ENCODE results near the gene PPP1R11.
A peak's percentile ranks its signal among the peaks of the same experiment; 100 is the strongest.

The PPP1R11 gene

DNA sequence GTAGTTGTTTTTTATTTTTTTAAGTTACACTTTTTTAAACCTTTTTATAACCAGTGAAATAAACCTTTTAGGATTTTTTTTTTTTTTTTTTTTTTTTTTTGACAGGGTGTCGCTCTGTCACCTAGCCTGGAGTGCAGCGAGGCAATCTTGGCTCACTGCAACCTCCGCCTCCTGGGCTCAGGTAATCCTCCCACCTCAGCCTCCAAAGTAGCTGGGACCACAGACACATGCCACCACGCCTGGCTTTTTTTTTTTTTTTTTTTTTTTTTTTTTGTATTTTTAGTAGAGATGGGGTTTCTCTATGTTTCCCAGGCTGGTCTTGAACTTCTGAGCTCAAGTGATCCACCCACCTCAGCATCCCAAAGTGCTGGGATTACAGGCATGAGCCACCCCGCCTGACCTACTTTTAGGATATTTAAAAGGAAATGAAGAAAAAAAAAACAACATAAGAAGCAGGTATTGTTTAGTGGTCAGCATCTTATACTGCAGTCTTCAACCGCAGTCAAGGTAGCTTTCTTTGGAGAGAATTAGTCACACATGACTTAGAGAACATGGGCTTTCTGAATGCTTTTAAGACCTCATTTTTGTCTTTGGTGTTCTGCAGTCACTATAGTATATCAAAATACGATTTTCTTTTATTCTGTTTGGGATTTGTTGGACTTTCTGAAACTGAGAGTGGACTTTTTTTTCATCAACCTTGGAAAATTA, 4.4 kb upstream of the PPP1R11 start:
- no peak for DNase-seq

- DNase-seq, result no peak
Measured at GRCh38 chr6:30063315-30063714, 3.7 kb upstream of the PPP1R11 start.

- no peak for DNase-seq
Measured at GRCh38 chr6:30066082-30066481, 916 bp upstream of the PPP1R11 start.

- DNase-seq, result peak; percentile 91
Measured at GRCh38 chr6:30067460-30068139, 602 bp downstream of the PPP1R11 start.

GRCh38 chr6:30071081-30071818, 4.3 kb downstream of the PPP1R11 start:
- no peak for DNase-seq

DNA sequence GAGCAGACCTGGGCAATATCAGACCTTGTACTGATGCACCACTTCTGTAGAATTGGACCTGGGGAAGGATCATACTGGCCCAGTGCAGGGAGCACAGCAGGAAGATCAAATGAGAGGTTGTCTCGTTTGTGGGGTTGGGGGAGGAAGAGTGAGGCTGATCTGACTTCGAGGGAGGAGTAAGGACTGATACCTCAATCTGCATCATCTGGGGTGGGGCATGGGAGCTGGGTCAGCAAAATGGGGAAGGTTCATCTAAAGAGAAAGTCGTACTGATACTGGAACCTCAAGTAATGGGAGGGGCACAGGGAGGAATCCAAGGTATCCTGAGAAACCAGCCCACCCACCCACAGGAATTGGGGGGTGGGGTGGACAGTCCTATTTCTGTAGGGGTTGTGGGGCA, 4.9 kb downstream of the PPP1R11 start:
- no peak for DNase-seq

DNA sequence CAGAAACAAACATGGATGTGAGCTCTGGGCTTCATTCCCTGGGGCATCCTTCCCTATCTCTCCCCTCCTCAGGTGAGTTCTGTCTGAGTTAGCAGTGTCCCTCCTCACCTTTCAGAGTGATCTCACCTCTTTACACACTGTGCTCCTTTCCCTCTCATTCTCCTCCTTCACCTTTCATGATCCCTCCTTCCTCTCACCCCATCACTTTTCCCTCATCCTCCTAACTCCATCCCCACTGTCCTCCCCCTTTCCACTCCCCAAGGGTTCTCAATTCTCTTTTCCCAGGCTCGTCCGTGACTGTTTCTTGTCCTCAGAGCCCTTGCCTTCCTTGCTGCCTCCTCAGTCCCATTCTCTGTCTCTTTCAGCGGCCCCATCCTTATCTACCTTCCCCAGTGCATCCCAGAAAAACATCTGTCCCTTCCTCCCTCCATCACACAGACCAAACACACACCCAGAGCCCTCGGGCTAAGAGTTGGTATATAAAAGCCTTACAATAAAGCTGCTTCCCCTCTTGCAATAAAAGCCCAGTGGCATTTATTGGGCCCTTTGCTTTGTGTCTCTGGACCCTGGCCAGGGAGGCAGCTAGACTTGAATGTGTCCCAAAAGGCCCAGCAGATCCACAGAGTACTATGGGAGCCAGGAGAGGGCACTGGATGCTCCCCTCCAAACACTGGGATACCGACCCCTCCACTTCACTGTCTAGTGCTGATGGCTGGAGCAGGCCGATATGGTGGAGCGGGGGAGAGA, 6.7 kb downstream of the PPP1R11 start:
- DNase-seq, result no peak

GRCh38 chr6:30074331-30075093, 7.5 kb downstream of the PPP1R11 start:
- no peak for DNase-seq

GRCh38 chr6:30075094-30075789, 8.2 kb downstream of the PPP1R11 start, which contains the start of gene RNF39:
RNF39 (minus strand) TSS chr6:30075769; CDS start chr6:30075585, 184 bp downstream.
- DNase-seq, result no peak

- DNase-seq, result peak; percentile 27
Measured at GRCh38 chr6:30075790-30076732, 9.1 kb downstream of the PPP1R11 start.

DNA sequence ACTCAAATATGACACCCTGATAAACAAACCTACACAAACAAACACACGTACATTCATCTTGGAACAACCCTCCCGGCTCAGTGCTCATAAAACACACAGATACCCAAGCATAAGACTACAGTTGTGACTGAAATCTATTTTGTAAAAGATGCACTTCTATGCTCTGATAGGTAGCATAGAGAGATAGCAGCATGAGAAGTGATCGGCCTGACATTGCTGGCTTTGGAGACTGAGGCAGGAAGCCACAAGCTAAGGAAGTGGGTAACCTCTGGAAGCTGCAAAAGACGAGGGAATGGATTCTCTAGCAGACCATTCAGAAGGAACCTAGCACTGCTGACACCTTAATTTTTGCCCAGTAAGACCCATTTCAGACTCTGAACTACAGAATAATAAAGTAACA, 10.2 kb downstream of the PPP1R11 start:
- no peak for DNase-seq

DNA sequence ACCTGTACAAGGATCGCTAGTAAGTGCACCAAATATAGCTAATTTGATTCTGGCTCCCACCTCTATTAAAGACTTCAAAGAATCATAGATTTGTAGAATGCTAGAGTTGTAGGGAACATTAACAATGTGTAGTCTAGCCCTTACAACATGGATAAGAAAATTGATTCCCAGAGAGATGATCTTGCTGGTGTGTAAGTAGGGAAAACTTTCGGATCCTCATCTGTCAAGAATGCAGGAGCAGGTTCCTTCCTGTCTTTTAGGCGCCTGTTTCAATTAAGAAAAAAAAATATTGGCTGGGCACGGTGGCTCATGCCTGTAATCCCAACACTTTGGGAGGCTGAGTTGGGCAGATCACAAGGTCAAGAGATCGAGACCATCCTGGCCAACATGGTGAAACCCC, 20.9 kb downstream of the PPP1R11 start:
- DNase-seq, result no peak

- no peak for DNase-seq
Measured at GRCh38 chr6:30091577-30092381, 24.8 kb downstream of the PPP1R11 start.

DNA sequence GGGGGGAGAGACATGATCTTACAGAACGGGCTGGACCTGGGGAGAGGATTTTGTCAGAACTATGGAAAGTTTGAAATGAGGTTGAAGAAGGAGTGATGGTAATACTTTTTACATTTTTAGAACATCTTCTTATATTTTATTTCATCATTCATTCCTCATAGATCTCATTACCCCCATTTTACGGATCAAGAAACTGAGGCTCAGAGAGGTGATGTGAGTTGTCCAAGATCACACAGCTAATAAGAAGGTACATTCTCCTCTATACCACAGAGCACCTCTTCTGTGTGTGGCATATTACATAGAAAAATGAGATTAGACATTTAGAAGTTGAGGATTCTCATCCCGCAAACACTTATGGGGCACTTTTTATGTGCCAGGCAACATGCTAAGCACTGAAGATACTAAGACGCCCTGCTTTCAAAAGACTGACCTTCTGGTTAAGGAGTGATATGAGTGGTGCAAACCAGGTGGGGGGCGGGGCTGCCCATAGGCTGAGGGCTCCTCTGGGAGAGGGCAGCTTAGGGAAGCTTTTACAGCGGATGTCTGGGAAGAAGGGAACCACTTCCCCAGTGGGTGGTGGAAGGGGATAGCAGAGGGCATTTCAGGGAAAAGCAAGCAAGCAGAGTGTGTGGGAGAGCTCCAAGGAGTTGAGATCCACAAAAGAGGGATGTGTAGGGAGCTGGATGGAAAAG, 26.0 kb downstream of the PPP1R11 start:
- DNase-seq, result no peak

GRCh38 chr6:30093951-30094661, 27.1 kb downstream of the PPP1R11 start:
- DNase-seq, result no peak

- DNase-seq, result no peak
Measured at GRCh38 chr6:30096829-30097228, 29.8 kb downstream of the PPP1R11 start.

DNA sequence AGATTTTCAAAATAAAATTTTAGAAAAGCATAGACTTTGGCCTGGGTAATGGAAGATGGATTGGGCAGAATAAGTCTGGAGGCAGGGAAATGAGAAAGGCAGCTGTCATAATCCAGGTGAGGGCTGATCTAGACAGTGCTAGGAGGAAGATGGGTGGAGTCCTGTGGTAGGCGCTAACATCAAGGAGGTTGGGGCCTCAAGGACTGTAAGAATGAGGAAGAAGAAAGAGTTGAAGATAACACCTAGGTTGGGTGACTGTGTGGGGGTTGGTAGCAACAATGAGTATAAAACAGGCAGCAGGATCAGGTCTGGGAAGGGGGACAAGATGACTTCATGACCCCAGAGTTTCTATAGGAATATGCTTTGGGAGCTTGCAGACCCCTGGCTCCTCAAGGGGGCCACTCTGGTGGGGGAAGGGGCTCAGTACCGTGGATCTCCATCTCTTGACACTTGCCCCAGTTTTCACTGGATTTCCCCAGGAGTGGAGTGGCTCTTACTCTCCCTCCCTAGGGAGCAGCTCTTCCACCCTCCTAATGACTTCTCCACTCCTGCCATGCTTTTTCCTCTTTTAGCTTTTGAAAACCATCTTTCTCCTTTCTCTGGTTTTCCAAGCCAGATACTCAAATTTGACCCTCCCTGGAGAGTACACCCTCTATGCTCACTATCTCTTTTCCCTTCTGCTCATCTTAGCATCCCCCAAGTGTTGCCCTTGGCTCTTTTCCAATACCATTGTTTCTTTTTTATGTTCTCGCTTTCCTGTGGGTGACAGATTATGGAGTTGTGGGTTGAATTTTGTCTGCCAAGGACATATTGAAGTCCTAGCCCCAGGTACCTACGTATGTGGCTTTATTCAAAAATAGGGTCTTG, 31.1 kb downstream of the PPP1R11 start:
- DNase-seq, result no peak

Data from NCI-H748 treated with DMSO at 0.1 percent for 48 hours (cell line).